Common myeloid progenitor, CD34-positive (primary cell): ENCODE data around the gene L3MBTL3. TPM values are rescaled to one million over a fixed set of nuclear protein-coding genes. Genes with fewer than 3 reads are reported as not detected.

ENCODE experiments used
- CTCF ChIA-PET: fragments of 350-600 bp; sonication (Branson Sonifier 250); formaldehyde crosslinking; loops from one replicate; lab custom pipeline; 2021; ENCODE audit warnings: antibody characterized with exemption; lab: Charles Lee
- POLR2A ChIA-PET: fragments of 350-600 bp; sonication (Branson Sonifier 250); formaldehyde crosslinking; loops from one replicate; lab custom pipeline; 2021; ENCODE audit warnings: antibody characterized with exemption; lab: Charles Lee
- DNase-seq, 3 donors: peaks; one replicate each; pipeline versions ENCODE4 v3.0.0 to v3.0.0-alpha.2; 2013
- H3K27ac ChIP-seq, 2 experiments: 1 replicate in 1 of 2; 2 replicates in 1 of 2; pipeline ENCODE4 v1.7.0; 2013; ENCODE audit warnings: inconsistent platforms in 2 of 2, low read length in 2 of 2, mild to moderate bottlenecking in 2 of 2, low read depth in 1 of 2, moderate library complexity in 1 of 2; ENCODE audit not compliant: severe bottlenecking in 2 of 2, insufficient read depth in 1 of 2, poor library complexity in 1 of 2
- H3K27me3 ChIP-seq, 5 experiments: replicated peaks in 2 of 5; 1 replicate in 3 of 5; 2 replicates in 2 of 5; pipeline versions ENCODE4 v1.6.1 to v1.7.0; 2013; ENCODE audit warnings: low read length in 4 of 5, mild to moderate bottlenecking in 2 of 5, moderate library complexity in 2 of 5, inconsistent platforms in 1 of 5; ENCODE audit not compliant: insufficient read depth in 5 of 5, control insufficient read depth in 4 of 5
- H3K36me3 ChIP-seq, 4 experiments: 1 replicate in 2 of 4; 2 replicates in 2 of 4; pipeline versions ENCODE4 v1.6.1 to v1.7.0; 2013; ENCODE audit warnings: low read length in 3 of 4, control low read depth in 1 of 4, mild to moderate bottlenecking in 1 of 4; ENCODE audit not compliant: control insufficient read depth in 4 of 4, insufficient read depth in 4 of 4
- H3K4me1 ChIP-seq, 4 experiments: 1 replicate in 3 of 4; 2 replicates in 1 of 4; pipeline versions ENCODE4 v1.6.1 to v1.7.1; 2013; ENCODE audit warnings: low read length in 3 of 4, mild to moderate bottlenecking in 3 of 4, control low read depth in 1 of 4, inconsistent platforms in 1 of 4, moderate library complexity in 1 of 4; ENCODE audit not compliant: control insufficient read depth in 4 of 4, insufficient read depth in 4 of 4; ENCODE audit errors: control extremely low read depth in 1 of 4
- H3K4me3 ChIP-seq, 7 experiments: 1 replicate in 4 of 7; 2 replicates in 3 of 7; pipeline versions ENCODE4 v1.5.1 to v1.7.0; 2013; ENCODE audit warnings: mild to moderate bottlenecking in 7 of 7, low read length in 6 of 7, moderate library complexity in 6 of 7, inconsistent platforms in 2 of 7, low read depth in 2 of 7, control low read depth in 1 of 7; ENCODE audit not compliant: insufficient read depth in 4 of 7, control insufficient read depth in 1 of 7; ENCODE audit errors: extremely low read depth in 1 of 7
- H3K9me3 ChIP-seq, 5 experiments: 1 replicate in 4 of 5; 2 replicates in 1 of 5; pipeline versions ENCODE4 v1.6.1 to v1.7.1; 2013; ENCODE audit warnings: low read length in 4 of 5, mild to moderate bottlenecking in 2 of 5, inconsistent platforms in 1 of 5, low read depth in 1 of 5, moderate library complexity in 1 of 5; ENCODE audit not compliant: control insufficient read depth in 4 of 5, insufficient read depth in 2 of 5; ENCODE audit errors: control extremely low read depth in 1 of 5
- WGBS: methylation state at CpG from one replicate; pipeline ENCODE4 v1.1.5; 2013; ENCODE audit not compliant: insufficient coverage; 5-methylcytosine and 5-hydroxymethylcytosine counted together
- polyA plus RNA-seq: library from polyadenylated mRNA; unstranded; fragments of 120-200 nt; gene quantifications from one replicate; pipeline ENCODE4 v1.2.1, GENCODE V29; 2013

L3MBTL3 gene
- polyA plus RNA-seq = 11.4 TPM

DNA sequence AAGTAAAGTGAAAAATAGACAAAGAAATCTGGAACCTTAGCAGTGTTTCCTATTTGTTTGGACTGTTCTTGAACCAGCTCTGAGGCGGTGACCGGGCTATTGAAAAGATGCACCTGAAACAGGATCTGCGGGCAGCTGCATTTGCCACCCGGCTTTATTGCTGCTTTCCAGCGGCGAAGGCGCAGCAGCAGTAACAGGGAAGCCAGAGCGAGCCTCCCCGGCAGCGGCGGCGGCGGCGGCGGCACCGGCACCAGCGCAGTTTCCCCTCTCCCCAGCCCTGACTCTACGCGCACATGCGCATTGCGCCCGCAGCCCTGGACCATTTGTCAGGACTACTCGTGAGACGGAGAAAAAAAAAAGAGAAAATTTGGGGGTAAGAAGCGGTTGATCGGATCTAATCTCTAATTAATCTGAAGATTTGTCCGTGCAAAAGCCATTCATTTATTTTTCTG is at the start of gene L3MBTL3:
TSS of gene L3MBTL3 (plus strand) at position 290 of the 452 bp plus-strand sequence. CDS start 24,119 bp downstream, outside the sequence.
- no peaks in the 10 kb centered on the region for H3K9me3 ChIP-seq
- no peaks in the 10 kb centered on the region for H3K27me3 ChIP-seq
- peak within 1 kb of the TSS; percentile 82 to 98 (median 97) for H3K4me3 ChIP-seq
- 0% methylated on average over 12 of the region's 27 CpGs for WGBS
- peak within 1 kb of the TSS; percentile 61 to 82 for H3K27ac ChIP-seq
- ChIA-PET POLR2A (no interaction called here), CTCF (no interaction called here)
- H3K36me3 ChIP-seq = no peaks in the 10 kb centered on the region
- peak; percentile 84 to 91 (median 90) for DNase-seq
- peaks cover 5 to 13% (median 9%) of the 10 kb centered on the region in 4 experiments for H3K4me1 ChIP-seq

DNA sequence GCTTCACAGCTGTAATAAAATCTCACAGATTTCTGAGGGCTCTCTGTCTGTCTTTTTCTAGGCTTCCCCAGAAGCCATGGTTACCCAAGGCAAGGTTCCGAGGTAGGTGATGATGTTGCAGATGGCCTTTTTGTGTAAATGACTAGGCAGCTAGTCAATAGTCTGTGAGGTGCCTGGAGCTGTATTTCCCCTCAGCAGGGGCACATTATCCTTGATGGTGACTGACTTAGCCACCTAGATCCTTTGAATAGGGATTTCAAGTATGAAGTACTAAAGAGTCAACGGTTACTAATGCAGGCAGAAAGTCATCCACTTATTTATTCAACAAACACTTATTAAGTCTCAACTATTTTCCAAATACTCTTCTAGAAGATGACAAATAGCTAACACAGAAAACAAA is 49.3 kb upstream of the L3MBTL3 start:
- H3K9me3 ChIP-seq = peaks cover 0 to 3% (median 0%) of the 10 kb centered on the region in 5 experiments
- H3K36me3 ChIP-seq = no peaks in the 10 kb centered on the region
- CTCF ChIA-PET = no interaction called here
- no peaks in the 10 kb centered on the region for H3K27me3 ChIP-seq
- WGBS = no CpG with 5 or more reads among the region's 2 CpGs
- no peak for DNase-seq
- no peak overlapping the region for H3K27ac ChIP-seq
- H3K4me3 ChIP-seq = no peak overlapping the region
- POLR2A ChIA-PET = no interaction called here
- no peaks in the 10 kb centered on the region for H3K4me1 ChIP-seq

DNA sequence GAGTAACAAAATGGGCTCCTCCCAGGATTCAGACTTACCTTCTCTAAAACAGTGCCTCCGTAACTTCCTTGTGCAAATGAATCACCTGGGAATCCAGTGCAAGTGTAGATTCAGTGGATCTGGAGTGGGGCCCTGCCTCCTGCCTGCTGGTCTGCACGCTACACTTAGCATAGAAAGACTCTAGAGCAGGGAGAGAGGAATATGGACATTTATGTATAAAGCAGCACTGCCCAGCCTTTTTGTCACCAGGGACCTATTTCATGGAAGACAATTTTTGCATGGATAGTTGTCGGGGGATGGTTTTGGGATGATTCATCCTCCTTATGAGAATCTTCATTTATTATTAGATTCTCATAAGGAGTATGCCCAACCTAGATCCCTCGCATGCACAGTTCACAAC is 42.3 kb upstream of the L3MBTL3 start:
- peaks cover 0 to 16% (median 8%) of the 10 kb centered on the region in 5 experiments for H3K9me3 ChIP-seq
- no peak for DNase-seq
- no peak overlapping the region for H3K27ac ChIP-seq
- H3K4me3 ChIP-seq = no peak overlapping the region
- H3K4me1 ChIP-seq = no peaks in the 10 kb centered on the region
- WGBS = 100% methylated on average over 2 of the region's 4 CpGs
- H3K36me3 ChIP-seq = no peaks in the 10 kb centered on the region
- ChIA-PET POLR2A (no interaction called here), CTCF (no interaction called here)
- no peaks in the 10 kb centered on the region for H3K27me3 ChIP-seq

DNA sequence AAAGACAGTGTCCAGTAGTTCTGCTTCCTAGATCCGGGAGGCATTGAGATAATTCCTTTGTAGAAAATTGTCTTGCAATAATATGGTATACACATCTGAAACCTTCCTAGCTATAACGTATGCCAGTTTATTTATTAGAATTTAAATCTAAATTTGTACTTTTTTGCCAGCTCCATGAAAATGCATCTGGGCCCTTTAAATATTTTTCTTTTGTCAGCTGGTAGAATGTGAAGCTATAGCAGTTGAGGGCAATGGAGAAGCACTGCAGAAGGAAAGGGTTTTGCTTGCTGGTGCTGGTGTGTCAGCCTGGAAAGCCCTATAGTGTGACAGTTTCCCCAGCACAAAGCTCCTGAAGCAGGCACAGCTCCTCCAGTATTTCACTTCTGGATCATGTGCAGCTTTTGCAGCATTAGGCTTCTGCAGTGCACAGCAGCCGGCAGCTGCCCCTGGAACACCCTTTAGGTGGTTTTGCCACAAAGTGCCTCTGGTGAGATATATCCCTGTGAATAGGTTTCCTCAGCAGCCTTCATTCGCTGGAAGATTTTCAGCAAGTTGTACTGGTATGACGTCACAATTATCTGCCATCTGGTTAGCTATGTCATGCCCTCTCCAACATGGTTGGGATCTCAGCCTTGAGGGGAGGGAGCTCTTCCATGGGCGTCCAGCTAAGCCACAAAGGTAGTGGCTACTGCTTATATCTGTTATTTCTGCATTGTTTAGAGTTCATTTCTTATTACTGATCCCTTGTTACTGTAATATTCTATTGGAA is 40.0 kb upstream of the L3MBTL3 start:
- peaks cover 0 to 16% (median 8%) of the 10 kb centered on the region in 5 experiments for H3K9me3 ChIP-seq
- no peaks in the 10 kb centered on the region for H3K36me3 ChIP-seq

DNA sequence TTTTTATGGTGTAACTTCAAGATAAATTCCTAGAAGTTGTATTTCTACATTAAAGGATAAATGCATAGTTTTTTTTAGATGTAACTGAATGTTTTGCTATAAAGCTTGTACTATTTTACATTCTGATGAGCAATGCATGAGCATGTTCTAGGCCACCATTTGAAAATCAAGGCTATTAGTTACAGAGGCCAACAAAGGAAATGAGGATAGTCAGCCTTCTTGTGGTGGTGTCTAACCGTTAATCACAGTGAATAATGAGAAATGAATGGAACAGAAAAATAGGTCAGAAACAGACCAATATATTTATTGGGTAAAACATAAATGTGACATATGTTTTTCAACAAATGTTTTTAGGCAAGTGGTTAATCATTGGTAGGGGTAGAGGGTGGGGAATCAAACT is 37.6 kb upstream of the L3MBTL3 start:
- Histone ChIP-seq H3K4me1 (no peaks in the 10 kb centered on the region), H3K36me3 (no peaks in the 10 kb centered on the region), H3K27ac (no peak overlapping the region), H3K27me3 (no peaks in the 10 kb centered on the region), H3K9me3 (peaks cover 0 to 14% (median 8%) of the 10 kb centered on the region in 5 experiments), H3K4me3 (no peak overlapping the region)
- no peak for DNase-seq
- CTCF ChIA-PET = no interaction called here
- WGBS = no CpG with 5 or more reads among the region's 1 CpG
- POLR2A ChIA-PET = no interaction called here

More for the DNA sequence above, 40.0 kb upstream of the L3MBTL3 start:
- Histone ChIP-seq H3K4me1 (no peaks in the 10 kb centered on the region), H3K27me3 (no peaks in the 10 kb centered on the region), H3K27ac (no peak overlapping the region), H3K4me3 (no peak overlapping the region)
- no peak for DNase-seq
- ChIA-PET CTCF (interaction anchor here (0.9 to 1.2 kb wide), 2 partner anchors 8 to 40 kb away, joined by 3 read pairs; no protein-coding TSS in a partner anchor), POLR2A (no interaction called here)
- 100% methylated on average over 2 of the region's 6 CpGs for WGBS

DNA sequence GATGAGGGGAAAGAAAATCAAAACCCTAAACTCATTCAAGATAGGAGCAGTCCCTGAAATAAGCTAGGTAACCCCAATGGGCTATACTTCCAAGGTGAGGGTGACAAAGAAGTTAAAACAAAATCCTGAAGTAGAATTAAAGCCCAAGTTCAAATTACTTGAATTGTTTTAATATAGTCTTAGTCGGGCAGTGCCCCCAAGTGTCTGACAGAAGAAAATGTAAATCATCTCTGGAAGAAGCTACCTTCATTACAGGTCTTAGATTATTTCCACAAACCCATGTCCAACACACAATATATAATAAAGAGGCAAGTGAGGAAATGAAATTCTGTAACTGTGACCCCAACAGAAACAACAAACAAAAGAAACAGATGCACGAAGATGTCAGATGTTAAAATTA is 36.8 kb upstream of the L3MBTL3 start:
- H3K27me3 ChIP-seq = no peaks in the 10 kb centered on the region
- POLR2A ChIA-PET = no interaction called here
- peak in 1 of 3 donors; percentile 0 for DNase-seq
- no peak overlapping the region for H3K4me3 ChIP-seq
- H3K4me1 ChIP-seq = no peaks in the 10 kb centered on the region
- peaks cover 0 to 14% (median 8%) of the 10 kb centered on the region in 5 experiments for H3K9me3 ChIP-seq
- CTCF ChIA-PET = interaction anchor here (0.7 to 0.8 kb wide), 2 partner anchors 11 to 15 kb away, joined by 3 read pairs; no protein-coding TSS in a partner anchor
- no peaks in the 10 kb centered on the region for H3K36me3 ChIP-seq
- no CpG with 5 or more reads among the region's 2 CpGs for WGBS
- no peak overlapping the region for H3K27ac ChIP-seq

DNA sequence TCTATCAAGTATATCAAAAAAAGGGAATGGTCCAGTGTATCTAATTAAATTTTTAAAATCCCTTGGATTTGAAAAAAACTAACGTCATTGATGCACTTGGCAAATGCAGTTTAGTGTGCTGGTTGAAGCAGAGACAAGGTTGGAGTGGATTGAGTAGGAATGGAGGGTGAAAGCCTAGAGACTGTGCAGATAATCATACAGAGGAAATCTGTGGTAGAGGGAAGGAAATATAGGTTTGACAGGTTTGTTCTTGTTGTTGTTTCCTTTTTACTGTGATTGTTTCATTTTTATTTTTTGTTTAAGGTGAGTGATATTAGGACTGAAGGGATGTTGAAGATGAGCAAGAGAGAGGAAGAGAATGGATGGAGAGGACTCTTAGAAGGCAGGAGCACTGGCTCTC is 29.0 kb upstream of the L3MBTL3 start:
- Histone ChIP-seq H3K27ac (no peak overlapping the region), H3K36me3 (no peaks in the 10 kb centered on the region), H3K4me3 (no peak overlapping the region), H3K27me3 (no peaks in the 10 kb centered on the region), H3K9me3 (no peaks in the 10 kb centered on the region), H3K4me1 (no peaks in the 10 kb centered on the region)
- 100% methylated on average over 1 of the region's 1 CpG for WGBS
- DNase-seq = no peak
- ChIA-PET POLR2A (no interaction called here), CTCF (no interaction called here)
